Skeletal muscle tissue (tissue), 4 donors: ENCODE data around the gene BEGAIN. TPM values are rescaled to one million over a fixed set of nuclear protein-coding genes. Genes with fewer than 3 reads are reported as not detected.

ENCODE experiments used
- H3K27ac ChIP-seq: one replicate; pipeline ENCODE4 v1.7.0; 2013; ENCODE audit warnings: mild to moderate bottlenecking, low read depth, low read length, inconsistent platforms
- H3K27me3 ChIP-seq, 3 donors: one replicate each; pipeline ENCODE4 v1.7.0; 2013; ENCODE audit warnings: low read length in 3 of 3; ENCODE audit not compliant: control insufficient read depth in 3 of 3, insufficient read depth in 3 of 3
- H3K36me3 ChIP-seq, 3 donors: one replicate each; pipeline ENCODE4 v1.7.0; 2013; ENCODE audit warnings: low read length in 3 of 3; ENCODE audit not compliant: control insufficient read depth in 3 of 3, insufficient read depth in 3 of 3
- H3K4me1 ChIP-seq, 3 donors: one replicate each; pipeline ENCODE4 v1.7.0; 2013; ENCODE audit warnings: low read length in 3 of 3, mild to moderate bottlenecking in 3 of 3; ENCODE audit not compliant: control insufficient read depth in 3 of 3, insufficient read depth in 3 of 3
- H3K4me3 ChIP-seq, 3 donors: one replicate each; pipeline ENCODE4 v1.7.0; 2013; ENCODE audit warnings: low read length in 3 of 3
- H3K9ac ChIP-seq, 3 donors: one replicate each; pipeline ENCODE4 v1.7.0; 2013; ENCODE audit warnings: low read length in 3 of 3, mild to moderate bottlenecking in 3 of 3, moderate library complexity in 2 of 3, low read depth in 1 of 3
- H3K9me3 ChIP-seq, 3 donors: one replicate each; pipeline ENCODE4 v1.7.0; 2013; ENCODE audit warnings: low read length in 3 of 3; ENCODE audit not compliant: control insufficient read depth in 3 of 3
- total RNA-seq: library from RNA; depleted of rRNA; stranded (reverse); fragments of >200 nt; gene quantifications from one replicate; pipeline ENCODE4 v1.2.3, GENCODE V29; 2014
- donor health status: Osteomylitis.

BEGAIN gene
- total RNA-seq, 1 donor from 2014 or later: 1.0 TPM

GRCh38 chr14:100616854-100617409 is 29.7 kb upstream of the BEGAIN start:
- Histone ChIP-seq H3K36me3 (no peaks in the 10 kb centered on the region), H3K9ac (no peak overlapping the region), H3K27ac (no peak overlapping the region), H3K27me3 (peaks cover 22 to 47% (median 29%) of the 10 kb centered on the region in 3 donors), H3K4me1 (peaks cover 8 to 20% (median 13%) of the 10 kb centered on the region in 3 donors), H3K4me3 (no peak overlapping the region), H3K9me3 (no peaks in the 10 kb centered on the region)

GRCh38 chr14:100615736-100616695 is 28.8 kb upstream of the BEGAIN start:
- H3K36me3 ChIP-seq: no peaks in the 10 kb centered on the region
- no peaks in the 10 kb centered on the region for H3K9me3 ChIP-seq
- peaks cover 8 to 20% (median 13%) of the 10 kb centered on the region in 3 donors for H3K4me1 ChIP-seq
- no peak overlapping the region for H3K27ac ChIP-seq
- no peak overlapping the region for H3K4me3 ChIP-seq
- peaks cover 22 to 42% (median 25%) of the 10 kb centered on the region in 3 donors for H3K27me3 ChIP-seq
- no peak overlapping the region for H3K9ac ChIP-seq

GRCh38 chr14:100614803-100615202 is 27.6 kb upstream of the BEGAIN start:
- Histone ChIP-seq H3K4me1 (peaks cover 8 to 20% (median 13%) of the 10 kb centered on the region in 3 donors), H3K36me3 (no peaks in the 10 kb centered on the region), H3K27ac (no peak overlapping the region)

GRCh38 chr14:100612986-100613385 is 25.8 kb upstream of the BEGAIN start:
- no peaks in the 10 kb centered on the region for H3K36me3 ChIP-seq
- H3K9ac ChIP-seq: no peak overlapping the region
- no peaks in the 10 kb centered on the region for H3K9me3 ChIP-seq
- peaks cover 3 to 24% (median 9%) of the 10 kb centered on the region in 3 donors for H3K27me3 ChIP-seq
- H3K4me3 ChIP-seq: no peak overlapping the region
- H3K4me1 ChIP-seq: peaks cover 0 to 11% (median 4%) of the 10 kb centered on the region in 3 donors
- H3K27ac ChIP-seq: no peak overlapping the region

More at GRCh38 chr14:100614803-100615202, 27.6 kb upstream of the BEGAIN start:
- H3K4me3 ChIP-seq: no peak overlapping the region
- H3K9ac ChIP-seq: no peak overlapping the region
- no peaks in the 10 kb centered on the region for H3K9me3 ChIP-seq
- H3K27me3 ChIP-seq: peaks cover 15 to 35% (median 16%) of the 10 kb centered on the region in 3 donors

DNA sequence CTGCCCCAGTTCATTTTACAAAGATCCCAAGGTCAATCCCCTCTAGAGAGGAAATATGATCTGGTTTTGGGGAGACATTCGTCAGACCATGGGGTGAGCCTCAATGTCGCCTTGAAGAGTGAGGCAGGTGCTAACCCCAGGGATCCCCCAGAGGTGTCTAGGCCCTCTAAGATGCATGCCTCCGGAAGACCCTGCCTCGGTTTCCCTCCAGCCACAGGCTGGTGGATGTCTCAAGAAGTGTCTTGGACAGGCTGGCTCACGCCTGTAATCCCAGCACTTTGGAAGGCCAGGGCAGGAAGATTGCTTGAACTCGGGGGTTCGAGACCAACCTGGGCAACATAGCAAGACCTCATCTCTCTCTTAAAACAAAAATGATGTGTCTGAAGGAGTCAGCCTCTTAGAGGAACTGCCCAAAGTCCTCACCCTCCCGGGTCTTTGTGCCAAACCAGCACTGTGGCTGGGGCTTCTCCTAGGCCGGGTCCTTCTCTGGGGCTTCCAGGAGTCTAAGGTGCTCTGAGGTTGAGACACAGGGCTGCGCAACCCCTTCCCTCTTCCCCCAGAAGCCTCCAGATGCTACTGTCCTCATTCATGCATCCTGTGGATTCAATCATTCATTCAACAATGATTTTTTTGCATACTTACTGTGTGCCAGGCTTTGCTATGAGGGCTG is 24.7 kb upstream of the BEGAIN start:
- Histone ChIP-seq H3K9me3 (no peaks in the 10 kb centered on the region), H3K27ac (no peak overlapping the region), H3K9ac (no peak overlapping the region), H3K27me3 (peaks cover 4 to 26% (median 9%) of the 10 kb centered on the region in 3 donors), H3K4me1 (peaks cover 0 to 2% (median 1%) of the 10 kb centered on the region in 3 donors), H3K36me3 (no peaks in the 10 kb centered on the region), H3K4me3 (no peak overlapping the region)

GRCh38 chr14:100610511-100611217 is 23.4 kb upstream of the BEGAIN start:
- Histone ChIP-seq H3K27ac (no peak overlapping the region), H3K9ac (no peak overlapping the region), H3K4me3 (no peak overlapping the region), H3K27me3 (peaks cover 12 to 22% (median 18%) of the 10 kb centered on the region in 3 donors), H3K4me1 (no peaks in the 10 kb centered on the region), H3K36me3 (no peaks in the 10 kb centered on the region), H3K9me3 (no peaks in the 10 kb centered on the region)

DNA sequence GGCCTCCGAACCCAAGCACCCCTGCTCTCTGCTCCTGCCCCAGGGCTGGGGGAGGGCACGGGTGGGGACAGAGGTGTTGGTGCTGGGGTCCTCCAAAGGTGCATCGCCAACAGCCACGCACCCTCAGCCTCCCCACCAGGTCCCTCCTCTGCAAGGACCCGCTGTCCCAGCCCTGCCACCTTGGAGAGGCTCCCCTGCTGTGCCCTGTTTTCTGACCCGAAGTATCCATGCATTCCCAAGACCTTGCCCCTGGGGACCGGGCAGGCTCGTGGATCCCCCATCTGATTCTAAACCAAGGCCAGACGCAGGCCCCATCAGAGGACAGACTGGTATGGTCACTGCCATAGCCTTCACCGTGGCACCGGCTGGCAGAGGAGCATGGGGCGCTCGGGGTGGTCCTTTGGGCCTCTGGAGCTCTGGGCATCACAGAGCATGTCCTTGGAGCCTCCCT is 22.7 kb upstream of the BEGAIN start:
- no peaks in the 10 kb centered on the region for H3K4me1 ChIP-seq

GRCh38 chr14:100609331-100609870 is 22.2 kb upstream of the BEGAIN start:
- Histone ChIP-seq H3K27ac (no peak overlapping the region), H3K4me1 (no peaks in the 10 kb centered on the region), H3K36me3 (no peaks in the 10 kb centered on the region), H3K9ac (no peak overlapping the region), H3K9me3 (no peaks in the 10 kb centered on the region), H3K27me3 (peaks cover 13 to 32% (median 26%) of the 10 kb centered on the region in 3 donors), H3K4me3 (no peak overlapping the region)

More for the DNA sequence above, 22.7 kb upstream of the BEGAIN start:
- no peak overlapping the region for H3K4me3 ChIP-seq
- no peak overlapping the region for H3K27ac ChIP-seq
- no peaks in the 10 kb centered on the region for H3K36me3 ChIP-seq
- H3K9me3 ChIP-seq: no peaks in the 10 kb centered on the region
- H3K27me3 ChIP-seq: peaks cover 12 to 27% (median 23%) of the 10 kb centered on the region in 3 donors
- H3K9ac ChIP-seq: no peak overlapping the region
